Esophagus squamous epithelium (tissue), 5 donors: ENCODE results near the gene CD4. TPM values are rescaled to one million over a fixed set of nuclear protein-coding genes. Genes with fewer than 3 reads are reported as not detected.

Experiments used
- DNase-seq: peaks from one replicate; lab custom pipeline; 2025; lab: John Stamatoyannopoulos, UW
- H3K27ac ChIP-seq, 4 donors: fragments of 200-600 bp; sonication (generic); one replicate each; pipeline ENCODE4 v1.5.1; 2016 to 2019; ENCODE audit warnings: mild to moderate bottlenecking in 1 of 4
- H3K27me3 ChIP-seq, 4 donors: fragments of 200-600 bp; sonication (generic); 1 replicate in 3 of 4; 2 replicates in 1 of 4; pipeline versions ENCODE4 v1.5.1 to v1.6.0; 2017 to 2021; ENCODE audit warnings: antibody characterized with exemption in 1 of 4
- H3K36me3 ChIP-seq, 3 donors: fragments of 200-600 bp; sonication (generic); one replicate each; pipeline ENCODE4 v1.5.1; 2016 to 2019
- H3K4me1 ChIP-seq, 3 donors: fragments of 200-600 bp; sonication (generic); one replicate each; pipeline ENCODE4 v1.5.1; 2017 to 2019
- H3K4me3 ChIP-seq, 4 donors: fragments of 200-600 bp; sonication (generic); 1 replicate in 3 of 4; 2 replicates in 1 of 4; pipeline ENCODE4 v1.5.1; 2016 to 2019; ENCODE audit warnings: mild to moderate bottlenecking in 2 of 4, moderate library complexity in 1 of 4
- H3K9me3 ChIP-seq, 3 donors: fragments of 200-600 bp; sonication (generic); one replicate each; pipeline ENCODE4 v1.5.1; 2016 to 2019
- CTCF ChIP-seq, 6 experiments: fragments of 450-650 bp in 4 of 6; fragments of 200-600 bp in 2 of 6; sonication (generic) in 2 of 6; IDR thresholded peaks; one replicate each; pipeline ENCODE4 v1.5.1; 2016 to 2019; ENCODE audit warnings: antibody characterized with exemption in 6 of 6, mild to moderate bottlenecking in 4 of 6, moderate library complexity in 4 of 6
- POLR2A ChIP-seq, 4 donors: fragments of 450-650 bp; IDR thresholded peaks; one replicate each; pipeline ENCODE4 v1.6.1; 2017; ENCODE audit warnings: antibody characterized with exemption in 4 of 4, mild to moderate bottlenecking in 4 of 4, moderate library complexity in 3 of 4
- WGBS, 2 donors: methylation state at CpG; one replicate each; pipeline ENCODE4 v1.1.5; 2018; 5-methylcytosine and 5-hydroxymethylcytosine counted together
- intact Hi-C: fragments of 100-400 bp; cut with DNase I; formaldehyde crosslinking; loops from one replicate; pipeline ENCODE4 v1.15.0; 2022
- total RNA-seq, 4 donors: library from RNA; depleted of rRNA; stranded (reverse); fragments of >200 nt; gene quantifications; one replicate each; pipeline ENCODE4 v1.1.0, GENCODE V29; 2016
- donor health status: DM: yes; HTN: yes; CAD: no.

Gene CD4
- total RNA-seq, 4 donors from 2014 or later = 1.2 to 11.8 (median 5.0) TPM

GRCh38 chr12:6817662-6818157, 28.4 kb downstream of the CD4 start:
- H3K27ac ChIP-seq = no peak overlapping the region
- peaks cover 0 to 42% (median 0%) of the 10 kb centered on the region in 4 donors for H3K27me3 ChIP-seq
- intact Hi-C loops = no loop called here
- DNase-seq = no peak
- no peaks in the 10 kb centered on the region for H3K9me3 ChIP-seq
- no peaks in the 10 kb centered on the region for H3K36me3 ChIP-seq
- H3K4me3 ChIP-seq = no peak overlapping the region
- WGBS, 2 donors = 81 to 91% methylated on average over 20 of the region's 20 CpGs
- no peak for TF ChIP-seq CTCF (IDR thresholded peaks at IDR 0.05)
- no peak for TF ChIP-seq POLR2A (IDR thresholded peaks at IDR 0.05)
- peaks cover 7 to 20% (median 7%) of the 10 kb centered on the region in 3 donors for H3K4me1 ChIP-seq

- Histone ChIP-seq H3K27me3 (peaks cover 0 to 47% (median under 1%) of the 10 kb centered on the region in 4 donors), H3K27ac (no peak overlapping the region), H3K4me3 (no peak overlapping the region), H3K36me3 (no peaks in the 10 kb centered on the region), H3K4me1 (peaks cover 7 to 21% (median 7%) of the 10 kb centered on the region in 3 donors), H3K9me3 (no peaks in the 10 kb centered on the region)
- DNase-seq = no peak
- intact Hi-C loops = no loop called here
- WGBS, 2 donors = 75 to 88% methylated on average over 6 to 7 of the region's 10 CpGs
- TF ChIP-seq CTCF (IDR thresholded peaks at IDR 0.05) (no peak), POLR2A (IDR thresholded peaks at IDR 0.05) (no peak)
Observed at GRCh38 chr12:6818222-6818621, 28.9 kb downstream of the CD4 start.

GRCh38 chr12:6818645-6819044, 29.3 kb downstream of the CD4 start:
- Histone ChIP-seq H3K4me1 (peaks cover 7 to 21% (median 7%) of the 10 kb centered on the region in 3 donors), H3K27ac (no peak overlapping the region), H3K4me3 (no peak overlapping the region), H3K9me3 (no peaks in the 10 kb centered on the region), H3K36me3 (no peaks in the 10 kb centered on the region), H3K27me3 (peaks cover 0 to 51% (median 3%) of the 10 kb centered on the region in 4 donors)
- TF ChIP-seq POLR2A (IDR thresholded peaks at IDR 0.05) (no peak), CTCF (IDR thresholded peaks at IDR 0.05) (no peak)
- intact Hi-C loops = no loop called here
- 100% methylated on average over 1 of the region's 5 CpGs for WGBS, 2 donors
- DNase-seq = no peak

GRCh38 chr12:6819106-6820030, 30.0 kb downstream of the CD4 start:
- Histone ChIP-seq H3K27ac (no peak overlapping the region), H3K4me3 (no peak overlapping the region), H3K27me3 (peaks cover 0 to 51% (median 5%) of the 10 kb centered on the region in 4 donors), H3K9me3 (no peaks in the 10 kb centered on the region), H3K4me1 (peaks cover 7 to 21% (median 7%) of the 10 kb centered on the region in 3 donors), H3K36me3 (no peaks in the 10 kb centered on the region)
- no peak for DNase-seq
- TF ChIP-seq CTCF (IDR thresholded peaks at IDR 0.05) (no peak), POLR2A (IDR thresholded peaks at IDR 0.05) (no peak)
- WGBS, 2 donors = 85 to 87% methylated on average over 12 to 13 of the region's 13 CpGs
- intact Hi-C loops = no loop called here

- H3K36me3 ChIP-seq = no peaks in the 10 kb centered on the region
- WGBS, 2 donors = 74 to 96% methylated on average over 2 to 3 of the region's 5 CpGs
- intact Hi-C loops = no loop called here
- TF ChIP-seq POLR2A (IDR thresholded peaks at IDR 0.05) (no peak), CTCF (IDR thresholded peaks at IDR 0.05) (no peak)
- no peaks in the 10 kb centered on the region for H3K9me3 ChIP-seq
- no peak for DNase-seq
- H3K4me1 ChIP-seq = peaks cover 7 to 25% (median 7%) of the 10 kb centered on the region in 3 donors
- no peak overlapping the region for H3K27ac ChIP-seq
- no peak overlapping the region for H3K4me3 ChIP-seq
- peaks cover 0 to 52% (median 5%) of the 10 kb centered on the region in 4 donors for H3K27me3 ChIP-seq
Observed at GRCh38 chr12:6820166-6820565, 30.8 kb downstream of the CD4 start.
